Subcutaneous adipose tissue (tissue), 4 donors: ENCODE data around the gene DPP7. TPM values are rescaled to one million over a fixed set of nuclear protein-coding genes. Genes with fewer than 3 reads are reported as not detected.

Experiments
- total RNA-seq, 4 donors: library from RNA; depleted of rRNA; stranded (reverse); fragments of >200 nt; gene quantifications; one replicate each; pipeline ENCODE4 v1.1.0, GENCODE V29; 2016
- TF ChIP-seq, protein P1 (sequence below): fragments of 450-650 bp; IDR thresholded peaks from one replicate; pipeline ENCODE4 v1.5.1; 2016; ENCODE audit warnings: low read depth, mild to moderate bottlenecking, control low read depth, antibody characterized with exemption, moderate library complexity

Gene DPP7
- total RNA-seq, 4 donors from 2014 or later = 57.4 to 135 (median 117) TPM

DNA sequence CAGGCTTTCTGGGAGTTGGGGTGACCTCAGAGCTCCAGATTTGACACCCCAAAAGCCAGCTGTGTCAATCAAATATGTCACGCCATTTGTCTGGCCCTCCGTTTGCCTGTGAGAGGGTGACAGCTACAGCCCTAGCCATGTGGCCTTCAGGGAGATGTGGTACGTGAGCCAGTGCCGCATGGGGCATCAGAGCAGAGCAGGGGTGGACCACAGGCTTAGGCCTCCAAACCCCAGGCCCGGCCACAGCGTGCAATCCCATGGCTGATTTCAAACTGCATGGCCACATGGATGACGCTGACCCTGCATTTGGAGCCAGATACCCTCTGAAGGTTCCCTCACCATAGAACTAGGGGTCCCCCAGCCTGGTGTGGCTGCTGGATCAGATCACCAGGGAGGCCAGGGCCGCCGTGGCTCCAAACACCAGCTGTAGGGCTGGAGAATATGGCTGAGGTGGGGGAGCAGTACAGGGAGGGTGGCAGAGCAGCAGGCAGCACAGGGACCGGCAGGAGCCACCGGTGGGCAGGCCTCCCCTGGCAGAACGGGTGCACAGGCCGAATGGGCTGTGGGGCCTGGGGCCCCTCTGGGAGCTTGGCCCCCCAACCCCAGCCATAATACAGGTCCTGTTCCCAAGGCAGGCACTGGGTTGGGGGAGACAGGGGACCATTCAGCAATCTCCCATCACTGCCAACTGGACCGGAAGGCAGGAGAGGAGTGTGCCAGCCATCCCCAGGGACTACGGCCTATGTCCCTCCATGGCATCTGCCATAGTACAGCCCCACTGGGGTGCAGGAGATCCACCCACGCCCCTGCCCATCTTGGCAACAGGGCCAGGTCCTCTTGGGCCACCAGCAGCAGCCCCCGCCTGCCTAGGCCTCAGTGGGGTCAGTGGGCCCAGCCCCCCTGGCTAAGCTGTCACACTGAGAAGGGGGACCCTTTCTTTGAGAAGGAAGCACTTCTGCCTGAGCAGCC is 45.7 kb downstream of the DPP7 start:
- TF ChIP-seq, protein P1, sequence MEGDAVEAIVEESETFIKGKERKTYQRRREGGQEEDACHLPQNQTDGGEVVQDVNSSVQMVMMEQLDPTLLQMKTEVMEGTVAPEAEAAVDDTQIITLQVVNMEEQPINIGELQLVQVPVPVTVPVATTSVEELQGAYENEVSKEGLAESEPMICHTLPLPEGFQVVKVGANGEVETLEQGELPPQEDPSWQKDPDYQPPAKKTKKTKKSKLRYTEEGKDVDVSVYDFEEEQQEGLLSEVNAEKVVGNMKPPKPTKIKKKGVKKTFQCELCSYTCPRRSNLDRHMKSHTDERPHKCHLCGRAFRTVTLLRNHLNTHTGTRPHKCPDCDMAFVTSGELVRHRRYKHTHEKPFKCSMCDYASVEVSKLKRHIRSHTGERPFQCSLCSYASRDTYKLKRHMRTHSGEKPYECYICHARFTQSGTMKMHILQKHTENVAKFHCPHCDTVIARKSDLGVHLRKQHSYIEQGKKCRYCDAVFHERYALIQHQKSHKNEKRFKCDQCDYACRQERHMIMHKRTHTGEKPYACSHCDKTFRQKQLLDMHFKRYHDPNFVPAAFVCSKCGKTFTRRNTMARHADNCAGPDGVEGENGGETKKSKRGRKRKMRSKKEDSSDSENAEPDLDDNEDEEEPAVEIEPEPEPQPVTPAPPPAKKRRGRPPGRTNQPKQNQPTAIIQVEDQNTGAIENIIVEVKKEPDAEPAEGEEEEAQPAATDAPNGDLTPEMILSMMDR = no peak

DNA sequence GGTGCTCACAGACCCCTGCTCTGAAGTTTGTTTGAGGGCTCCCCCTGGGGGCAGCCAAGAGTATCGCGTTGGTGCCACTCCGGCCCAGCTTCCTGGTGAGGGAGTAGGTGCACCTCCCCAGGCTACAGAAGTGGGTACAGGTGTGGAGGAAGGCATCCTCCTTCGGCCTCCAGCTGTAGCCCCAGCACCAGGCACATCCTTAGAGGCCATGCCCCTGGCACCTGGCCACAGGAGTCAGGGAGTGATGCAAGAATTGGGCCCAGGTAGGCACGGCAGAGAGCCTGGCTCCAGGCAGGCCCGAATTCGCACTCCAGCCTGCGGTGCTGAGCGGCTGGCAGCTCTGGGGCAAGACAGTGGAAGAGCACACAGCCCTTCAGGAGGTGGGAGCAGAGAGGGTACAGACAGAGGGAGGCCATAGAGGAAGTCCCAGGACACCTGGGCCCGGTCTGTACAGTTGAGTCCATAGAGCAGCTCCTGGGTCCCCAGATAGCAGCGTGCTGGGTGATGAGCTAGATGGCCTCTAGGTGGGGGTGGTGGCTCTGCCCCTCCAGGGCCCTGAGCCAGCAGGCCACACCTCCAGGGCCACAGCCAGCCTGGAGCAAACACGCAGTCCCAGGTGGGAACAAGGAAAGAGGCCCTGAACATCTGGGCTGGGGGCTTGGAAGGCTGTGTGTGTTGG is 46.5 kb downstream of the DPP7 start:
- TF ChIP-seq, protein P1 = no peak

DNA sequence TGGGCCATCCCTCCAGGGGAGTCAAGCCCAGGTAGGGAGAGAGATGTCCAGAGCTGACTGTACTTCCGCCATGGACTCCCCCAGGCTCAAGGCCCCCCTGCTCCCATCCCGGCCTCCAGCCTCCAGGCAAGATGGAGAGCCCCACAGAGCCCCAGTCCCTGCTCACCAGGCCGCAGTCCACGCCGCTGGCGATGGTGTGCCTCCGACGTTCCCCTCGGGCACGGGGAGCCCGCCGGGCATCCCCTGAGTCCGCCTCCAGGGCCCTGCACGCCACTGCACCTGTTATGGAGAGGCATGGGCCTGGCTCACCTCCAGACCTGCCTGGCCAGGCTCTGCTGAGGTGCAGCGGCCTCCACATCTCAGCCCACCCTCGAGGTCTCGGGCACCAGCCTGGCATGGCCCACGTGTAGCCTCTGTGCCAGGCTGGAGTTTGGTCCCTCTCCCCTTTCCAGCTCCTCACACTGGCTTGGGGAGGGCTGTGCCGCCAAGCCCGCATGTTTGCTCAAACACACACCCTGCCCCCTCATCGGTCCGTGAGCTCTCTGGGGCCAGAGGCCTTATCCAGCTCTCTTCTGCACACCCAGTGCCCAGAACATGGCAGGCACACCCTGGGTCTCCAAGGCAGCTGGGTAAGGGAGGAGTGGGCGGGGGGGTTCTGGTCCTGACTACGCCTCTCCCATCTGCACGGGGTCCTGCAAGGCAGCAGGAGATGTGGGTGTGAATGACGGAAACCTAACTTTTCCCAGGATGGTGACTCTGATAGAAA is 48.3 kb downstream of the DPP7 start:
- TF ChIP-seq, protein P1 = no peak

DNA sequence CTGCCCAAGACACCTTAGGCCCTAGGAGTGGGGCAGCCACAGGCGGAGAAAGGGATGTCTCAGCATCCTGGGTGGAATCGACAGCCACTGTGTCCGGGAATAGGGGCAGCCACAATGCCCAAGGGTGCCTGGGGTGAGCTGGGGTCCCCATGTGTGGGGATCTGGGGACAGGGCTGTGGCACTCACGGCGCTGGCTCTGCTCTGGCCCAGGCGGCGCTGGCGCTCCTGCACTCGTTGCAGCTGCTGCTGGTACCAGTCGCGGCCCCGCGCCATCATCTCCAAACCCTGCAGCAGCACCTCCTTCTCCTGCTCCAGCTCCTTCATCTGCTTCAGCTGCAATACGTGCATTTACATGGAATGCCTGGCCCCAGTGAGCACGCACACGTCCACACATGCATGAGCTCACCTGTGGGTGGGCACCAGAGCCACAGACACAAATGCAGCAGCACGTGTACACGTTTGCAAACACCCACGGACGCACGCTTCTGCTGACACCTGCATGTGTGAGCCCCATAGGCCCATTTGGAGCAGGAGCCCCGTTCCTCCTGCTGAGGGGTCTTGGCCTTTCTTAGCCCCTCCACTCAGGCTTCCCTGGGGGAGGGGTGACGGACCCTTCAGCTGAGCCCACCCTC is 49.1 kb downstream of the DPP7 start:
- TF ChIP-seq, protein P1 = no peak

DNA sequence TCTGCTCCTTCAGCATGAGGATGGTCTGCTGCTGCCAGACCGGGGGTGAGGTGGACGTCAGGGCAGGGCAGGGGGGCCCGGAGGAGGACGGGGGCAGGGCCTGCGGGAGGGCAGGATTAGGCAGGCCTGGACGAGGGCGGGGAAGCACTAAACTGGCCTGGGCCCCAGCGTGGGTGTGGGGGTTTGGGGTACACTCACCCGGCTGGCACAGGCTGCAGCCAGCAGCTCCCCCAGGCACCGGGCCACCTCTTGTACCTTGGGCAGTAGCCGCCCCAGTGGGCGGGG is 49.7 kb downstream of the DPP7 start:
- TF ChIP-seq, protein P1 = no peak

DNA sequence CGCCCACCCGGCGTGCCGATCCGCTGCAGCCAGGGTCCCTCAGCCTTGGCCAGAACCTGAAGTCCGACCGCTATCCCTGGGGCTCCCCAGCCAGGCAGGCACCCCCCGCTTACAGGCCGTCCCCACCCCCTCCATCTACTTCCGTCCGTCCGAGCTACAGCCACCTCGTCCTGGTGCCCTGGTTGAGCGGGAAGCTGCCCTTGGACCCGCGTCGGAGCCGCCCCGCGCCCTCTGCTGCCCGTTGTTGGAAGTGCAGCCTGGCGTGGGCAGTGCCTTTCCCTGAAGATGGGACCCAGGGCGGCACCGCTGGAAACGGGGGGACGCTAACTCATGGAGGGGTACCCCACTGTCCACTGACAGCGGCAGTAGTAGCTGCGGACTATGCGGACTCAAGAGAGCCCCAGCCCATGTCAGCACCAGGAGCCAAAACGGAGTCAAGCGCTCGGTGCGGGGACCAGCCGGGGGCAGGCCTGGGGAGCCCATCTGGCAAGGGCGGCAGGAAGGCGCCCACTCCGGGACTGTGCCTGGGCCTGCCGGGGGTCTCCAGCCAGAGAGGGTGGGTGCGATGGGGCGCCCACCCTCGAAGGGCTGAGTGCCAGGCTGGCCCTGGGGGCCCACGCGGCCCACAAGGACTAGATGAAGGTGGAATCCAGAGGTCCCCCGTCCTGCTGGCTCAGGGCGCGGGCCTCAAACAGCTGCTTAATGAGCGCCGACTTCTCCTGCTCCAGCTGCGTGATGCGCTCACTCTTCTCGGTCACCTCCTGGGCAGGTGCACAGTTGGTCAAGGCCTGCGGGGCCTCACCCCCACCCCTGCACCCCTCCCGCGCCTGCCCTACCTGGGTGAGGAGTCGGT is 50.3 kb downstream of the DPP7 start:
- TF ChIP-seq, protein P1 = no peak
